ENCODE measurements around the gene WDFY4.

Gene WDFY4

DNA sequence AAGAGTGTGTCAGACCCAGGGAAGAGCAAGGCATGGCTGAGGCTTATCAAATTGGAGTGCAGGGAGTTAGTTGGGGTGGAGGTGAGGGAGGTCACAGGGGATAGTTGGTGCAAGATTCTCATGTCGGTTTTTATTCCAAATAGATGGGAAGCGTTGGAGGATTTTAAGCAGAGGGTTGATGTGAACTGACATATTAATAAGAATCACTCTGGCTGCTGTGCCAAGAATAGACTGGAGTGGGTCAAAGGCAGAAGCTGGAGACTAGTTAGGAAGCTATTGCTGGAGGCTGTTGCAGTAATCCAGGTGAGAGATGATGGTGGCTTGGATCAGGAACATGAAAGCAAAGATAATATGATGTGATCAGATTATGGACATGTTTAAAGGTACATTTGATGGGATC, 218.5 kb downstream of the WDFY4 start:
- no peak overlapping the region for H3K4me3 ChIP-seq (ENCODE audit: low read depth, low read length)
- TF ChIP-seq CTCF (IDR thresholded peaks at IDR 0.05; ENCODE audit: borderline replicate concordance, insufficient read depth, low read depth, low read length), result no peak

- no peak overlapping the region for H3K4me3 ChIP-seq (ENCODE audit: low read depth, low read length)
- no peak for TF ChIP-seq CTCF (IDR thresholded peaks at IDR 0.05; ENCODE audit: borderline replicate concordance, insufficient read depth, low read depth, low read length)
Measured at GRCh38 chr10:48904861-48905260, 220.2 kb downstream of the WDFY4 start.

- H3K4me3 ChIP-seq (ENCODE audit: low read depth, low read length), result no peak overlapping the region
- TF ChIP-seq CTCF (IDR thresholded peaks at IDR 0.05; ENCODE audit: borderline replicate concordance, insufficient read depth, low read depth, low read length), result no peak
Measured at GRCh38 chr10:48905311-48905710, 220.6 kb downstream of the WDFY4 start.

DNA sequence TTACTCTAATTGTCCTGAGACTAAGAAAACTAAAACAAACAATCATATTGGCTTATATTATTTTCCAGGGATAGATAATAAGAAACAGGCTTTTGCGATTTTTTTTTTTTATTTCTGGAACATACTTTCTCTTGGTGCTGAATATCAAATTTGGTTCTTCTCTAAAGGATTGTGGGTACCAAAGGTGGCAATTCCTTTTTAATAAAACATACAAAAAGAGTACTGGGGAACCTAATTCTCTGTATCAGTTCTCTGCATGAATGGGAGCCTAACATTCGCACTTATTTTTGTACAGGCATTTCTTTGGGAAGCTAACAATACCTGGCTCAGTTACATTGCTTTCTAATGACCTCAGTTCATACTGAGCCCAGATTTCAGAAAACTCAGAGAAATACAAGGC, 222.2 kb downstream of the WDFY4 start:
- no peak overlapping the region for H3K4me3 ChIP-seq (ENCODE audit: low read depth, low read length)
- no peak for TF ChIP-seq CTCF (IDR thresholded peaks at IDR 0.05; ENCODE audit: borderline replicate concordance, insufficient read depth, low read depth, low read length)

GRCh38 chr10:48907730-48908129, 223.1 kb downstream of the WDFY4 start:
- H3K4me3 ChIP-seq (ENCODE audit: low read depth, low read length), result no peak overlapping the region
- no peak for TF ChIP-seq CTCF (IDR thresholded peaks at IDR 0.05; ENCODE audit: borderline replicate concordance, insufficient read depth, low read depth, low read length)

DNA sequence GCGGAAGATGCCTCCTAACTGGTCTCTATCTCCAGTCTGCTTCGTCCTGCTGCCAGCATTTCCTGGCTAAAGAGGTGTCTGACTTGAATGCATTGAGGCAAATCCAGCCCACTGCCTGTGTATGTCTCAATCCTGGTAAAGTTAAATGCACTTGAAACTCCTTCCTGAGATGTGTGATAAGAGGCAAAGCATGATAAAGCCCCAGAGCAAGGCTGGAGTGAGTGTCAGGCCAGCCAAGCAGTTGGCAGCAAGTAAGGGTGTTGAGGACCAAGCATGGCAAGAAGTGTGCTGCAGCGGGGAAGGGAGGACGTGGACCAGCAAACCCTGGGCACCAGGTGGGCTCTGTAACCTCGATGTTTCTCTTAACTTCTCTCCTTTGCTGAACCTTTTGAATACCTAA, 225.9 kb downstream of the WDFY4 start:
- TF ChIP-seq CTCF (IDR thresholded peaks at IDR 0.05; ENCODE audit: borderline replicate concordance, insufficient read depth, low read depth, low read length), result no peak
- no peak overlapping the region for H3K4me3 ChIP-seq (ENCODE audit: low read depth, low read length)

DNA sequence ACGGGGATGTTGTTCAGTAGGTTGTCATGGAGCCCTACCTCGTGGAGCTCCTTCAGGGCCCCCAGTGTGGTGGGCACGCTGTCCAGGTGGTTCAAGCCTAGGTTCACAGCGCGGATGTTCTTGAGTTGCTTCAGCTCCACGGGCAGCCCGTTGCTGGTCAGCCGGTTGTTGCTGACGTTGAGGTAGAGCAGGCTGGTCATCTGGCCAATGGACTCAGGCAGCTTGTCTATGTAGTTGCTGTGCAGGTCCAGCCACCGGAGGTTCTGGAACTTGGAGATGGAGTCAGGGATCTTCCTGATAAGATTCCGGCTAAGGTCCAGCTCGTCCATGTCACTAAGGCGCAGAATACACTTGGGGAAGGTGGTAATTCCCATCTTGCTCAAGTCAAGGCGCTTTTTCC, 229.0 kb downstream of the WDFY4 start:
- no peak overlapping the region for H3K4me3 ChIP-seq (ENCODE audit: low read depth, low read length)

More for the DNA sequence above, 229.0 kb downstream of the WDFY4 start:
- no peak for TF ChIP-seq CTCF (IDR thresholded peaks at IDR 0.05; ENCODE audit: borderline replicate concordance, insufficient read depth, low read depth, low read length)

Data from GM12875 (cell line).